HG03432 (cell line): ENCODE data around the gene CASKIN1.

Experiments
- ATAC-seq: cut with Tn5 transposase; IDR thresholded peaks from one replicate; pipeline ENCODE4 v1.9.1; 2021; ENCODE audit warnings: mild to moderate bottlenecking, moderate library complexity; ENCODE audit not compliant: unreplicated experiment

CASKIN1 gene

DNA sequence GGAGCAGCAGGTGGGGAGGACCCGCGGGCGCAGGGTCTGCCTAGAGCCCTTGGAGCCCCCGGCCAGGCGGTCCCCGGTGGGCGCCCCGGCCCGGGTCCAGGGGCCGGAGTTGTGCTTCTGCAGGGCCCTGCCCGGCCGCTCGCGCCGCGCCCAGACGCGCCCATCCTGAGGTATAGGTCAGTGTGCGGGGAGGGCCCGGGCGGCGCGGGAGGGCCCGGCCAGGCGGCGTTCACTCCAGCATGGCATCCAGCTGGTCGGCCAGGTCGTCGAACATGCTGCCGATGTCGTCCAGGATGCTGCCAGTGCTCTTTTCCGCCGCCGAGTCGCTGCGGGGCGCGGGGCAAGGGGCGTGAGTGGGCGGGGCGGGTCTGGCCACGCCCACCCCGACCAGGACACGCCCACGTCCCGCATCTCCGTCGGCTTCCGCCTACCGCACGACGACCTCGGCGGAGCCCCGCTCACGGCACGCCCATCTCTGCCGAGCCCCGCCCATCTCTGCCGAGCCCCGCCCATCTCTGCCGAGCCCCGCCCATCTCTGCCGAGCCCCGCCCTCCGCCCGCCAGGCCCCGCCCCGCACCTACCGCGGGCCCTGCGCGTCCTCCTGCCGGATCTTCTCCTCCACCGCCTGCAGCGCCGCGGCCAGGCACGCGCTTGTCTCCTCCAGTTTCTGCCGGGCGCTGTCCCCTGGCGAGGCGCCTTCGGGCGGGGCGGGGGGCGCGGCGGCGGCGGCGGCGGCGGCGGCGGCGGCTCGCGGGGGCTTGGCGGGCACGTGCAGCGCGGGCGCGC is 17.9 kb downstream of the CASKIN1 start:
- no peak for ATAC-seq

- ATAC-seq, result no peak
Observed at GRCh38 chr16:2177561-2177960, 18.8 kb downstream of the CASKIN1 start.

- no peak for ATAC-seq
Observed at GRCh38 chr16:2177101-2177500, 19.3 kb downstream of the CASKIN1 start.

DNA sequence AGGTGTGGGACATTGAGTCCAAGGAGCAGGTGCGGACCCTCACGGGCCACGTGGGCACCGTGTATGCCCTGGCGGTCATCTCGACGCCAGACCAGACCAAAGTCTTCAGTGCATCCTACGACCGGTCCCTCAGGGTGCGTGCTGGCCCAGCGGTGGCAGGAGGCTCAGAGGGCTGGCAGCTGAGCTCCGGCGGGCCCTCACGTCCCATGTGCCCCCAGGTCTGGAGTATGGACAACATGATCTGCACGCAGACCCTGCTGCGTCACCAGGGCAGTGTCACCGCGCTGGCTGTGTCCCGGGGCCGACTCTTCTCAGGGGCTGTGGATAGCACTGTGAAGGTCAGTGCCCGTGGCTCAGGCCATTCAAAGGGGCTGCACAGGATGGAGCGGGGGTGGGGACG is 20.4 kb downstream of the CASKIN1 start:
- no peak for ATAC-seq

DNA sequence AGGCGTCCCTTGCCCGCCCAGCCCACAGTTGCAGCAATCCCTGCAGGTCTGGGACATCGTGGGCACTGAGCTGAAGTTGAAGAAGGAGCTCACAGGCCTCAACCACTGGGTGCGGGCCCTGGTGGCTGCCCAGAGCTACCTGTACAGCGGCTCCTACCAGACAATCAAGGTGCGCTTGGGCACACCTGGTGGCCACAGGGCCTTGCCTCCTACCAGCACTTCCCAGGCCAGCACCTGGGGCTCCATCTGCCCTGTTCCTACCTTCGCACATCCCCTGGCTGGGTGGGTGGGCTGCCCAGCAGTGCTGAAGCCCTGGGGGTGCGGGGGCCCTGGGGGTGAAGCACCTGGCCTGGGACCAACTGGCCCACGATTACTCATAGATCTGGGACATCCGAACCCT is 21.0 kb downstream of the CASKIN1 start:
- ATAC-seq, result no peak

DNA sequence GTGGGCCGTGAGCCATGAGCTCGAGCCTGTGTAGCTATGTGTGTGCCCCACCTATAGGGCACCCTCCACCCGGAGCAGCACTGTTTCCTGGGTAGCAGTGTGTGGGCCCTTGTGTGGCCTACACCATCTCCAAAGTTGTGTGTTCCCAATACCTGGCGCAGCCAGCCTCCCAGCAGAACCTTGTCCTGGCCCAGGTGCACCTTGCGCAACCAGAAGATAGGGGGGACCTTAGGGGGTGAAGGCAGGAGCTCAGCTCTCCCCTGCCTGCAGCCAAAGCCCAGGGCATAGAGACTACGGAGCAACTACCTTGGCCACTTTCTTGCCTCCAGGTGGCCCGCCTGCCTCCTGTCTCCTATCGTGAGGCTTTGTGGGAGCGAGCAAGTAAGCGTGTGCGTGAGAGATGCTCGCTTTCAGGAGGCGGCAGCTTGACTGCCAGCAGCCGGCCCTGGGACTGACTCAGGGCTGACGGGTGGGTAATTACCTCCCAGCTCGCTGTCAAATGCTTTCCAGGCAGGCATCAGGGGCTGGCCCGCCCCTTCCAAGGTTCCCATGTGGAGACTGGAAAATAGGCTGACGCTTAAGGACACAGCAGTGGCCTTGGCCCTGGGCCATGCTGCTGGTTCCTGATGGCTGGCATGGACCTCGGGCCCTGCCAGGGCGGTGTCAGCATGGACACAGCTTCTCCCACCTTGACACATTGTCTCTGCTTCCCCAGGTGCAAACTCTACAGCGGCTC is 21.8 kb downstream of the CASKIN1 start:
- no peak for ATAC-seq

DNA sequence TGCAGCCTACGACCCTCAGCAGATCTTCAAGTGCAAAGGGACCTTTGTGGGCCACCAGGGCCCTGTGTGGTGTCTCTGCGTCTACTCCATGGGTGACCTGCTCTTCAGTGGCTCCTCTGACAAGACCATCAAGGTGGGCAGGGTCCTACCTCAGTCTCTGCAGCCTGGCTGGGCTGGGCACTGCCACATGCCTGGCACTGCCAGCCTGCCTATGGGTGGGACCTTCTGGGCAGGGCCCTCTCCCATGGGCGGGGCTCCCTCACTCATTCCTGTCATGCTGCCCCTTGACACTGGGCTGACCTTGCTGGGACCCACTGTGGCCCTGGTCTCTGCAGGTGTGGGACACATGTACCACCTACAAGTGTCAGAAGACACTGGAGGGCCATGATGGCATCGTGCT is 22.5 kb downstream of the CASKIN1 start:
- ATAC-seq, result no peak

DNA sequence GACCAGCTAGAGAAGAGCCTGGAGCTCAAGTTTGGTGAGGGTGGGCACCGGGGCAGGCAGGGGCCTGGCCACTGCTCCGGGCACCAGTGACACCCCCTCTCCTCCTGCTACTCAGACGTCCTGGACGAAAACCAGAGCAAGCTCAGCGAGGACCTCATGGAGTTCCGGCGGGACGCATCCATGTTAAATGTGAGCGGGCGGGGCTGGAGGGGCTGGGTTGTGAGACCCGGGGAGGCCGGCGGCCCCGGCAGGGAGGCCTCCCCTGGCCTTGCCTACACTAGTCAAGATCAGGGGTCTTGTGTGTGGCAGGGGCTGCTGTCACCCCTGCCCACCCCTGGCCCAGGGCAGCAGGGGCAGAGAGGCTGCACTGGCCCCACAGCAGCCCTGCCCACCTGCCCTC is 23.0 kb downstream of the CASKIN1 start:
- ATAC-seq, result no peak

- ATAC-seq, result no peak
Observed at GRCh38 chr16:2172688-2173335, 23.6 kb downstream of the CASKIN1 start.

- no peak for ATAC-seq
Observed at GRCh38 chr16:2171601-2172178, 24.7 kb downstream of the CASKIN1 start.

DNA sequence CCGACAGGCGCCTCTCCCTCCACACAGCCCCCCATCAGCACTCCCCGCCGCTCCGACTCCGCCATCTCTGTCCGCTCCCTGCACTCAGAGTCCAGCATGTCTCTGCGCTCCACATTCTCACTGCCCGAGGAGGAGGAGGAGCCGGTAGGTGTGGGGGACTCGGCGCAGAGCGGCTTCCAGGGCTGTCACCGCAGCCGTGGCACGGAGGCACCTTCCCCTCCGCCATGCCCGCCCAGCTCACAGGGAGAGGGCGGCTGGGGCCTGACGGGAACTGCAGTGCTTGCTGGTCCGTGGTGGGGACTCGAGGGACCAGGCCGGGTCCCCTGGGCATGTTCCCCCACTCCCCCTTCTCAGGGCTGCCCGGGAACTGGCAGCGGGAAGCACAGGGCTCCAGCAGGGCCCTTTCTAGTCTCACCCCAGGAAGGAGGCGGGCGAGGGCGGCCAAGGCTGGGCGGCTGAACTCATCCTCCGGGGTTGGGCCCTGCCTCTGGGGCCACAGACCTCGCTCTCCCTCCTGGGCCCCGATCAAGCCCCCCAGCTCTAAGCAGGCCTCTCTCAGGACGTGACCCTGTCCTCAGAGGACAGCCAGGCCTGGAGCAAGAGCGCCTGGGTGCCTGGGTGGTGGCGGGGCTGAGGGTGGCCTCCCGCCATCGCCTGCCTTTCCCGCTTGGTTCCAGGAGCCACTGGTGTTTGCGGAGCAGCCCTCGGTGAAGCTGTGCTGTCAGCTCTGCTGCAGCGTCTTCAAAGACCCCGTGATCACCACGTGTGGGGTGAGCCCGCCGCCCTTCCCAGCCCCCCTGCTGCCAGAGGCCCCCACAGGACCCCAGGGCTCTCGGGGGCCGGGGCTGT is 25.6 kb downstream of the CASKIN1 start:
- no peak for ATAC-seq

GRCh38 chr16:2170080-2170479 is 26.3 kb downstream of the CASKIN1 start:
- ATAC-seq, result no peak

- ATAC-seq, result no peak
Observed at GRCh38 chr16:2167068-2167638, 29.3 kb downstream of the CASKIN1 start.

- ATAC-seq, result no peak
Observed at GRCh38 chr16:2166263-2167067, 29.9 kb downstream of the CASKIN1 start.

DNA sequence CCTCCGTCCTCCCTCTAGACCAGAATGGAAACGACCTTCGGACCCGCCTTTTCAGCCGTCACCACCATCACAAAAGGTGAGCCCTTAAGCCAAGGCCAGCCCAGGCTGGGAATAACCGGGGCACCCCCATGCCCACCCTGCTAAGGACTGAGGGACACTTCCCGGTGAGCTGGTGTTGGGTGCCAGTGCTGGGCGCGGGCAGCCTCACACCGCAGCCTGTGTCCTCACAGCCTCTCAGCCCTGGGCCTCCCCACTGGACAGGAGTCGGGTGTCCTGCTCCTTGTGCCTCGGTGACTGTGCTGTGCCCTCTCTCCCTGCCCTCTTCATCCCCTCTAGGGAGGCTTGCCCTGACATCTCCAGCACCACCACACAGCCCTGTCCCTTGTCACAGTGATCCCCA is 30.5 kb downstream of the CASKIN1 start:
- ATAC-seq, result no peak

- ATAC-seq, result no peak
Observed at GRCh38 chr16:2163211-2163881, 33.1 kb downstream of the CASKIN1 start.

- ATAC-seq, result no peak
Observed at GRCh38 chr16:2162676-2163118, 33.7 kb downstream of the CASKIN1 start.

GRCh38 chr16:2161911-2162310 is 34.5 kb downstream of the CASKIN1 start:
- ATAC-seq, result no peak
